Thoracic aorta (tissue), 2 donors: ENCODE measurements around the gene CCDC121. TPM values are rescaled to one million over a fixed set of nuclear protein-coding genes. Genes with fewer than 3 reads are reported as not detected.

Experiments
- ATAC-seq: fragments of 150-250 bp; one replicate; pipeline ENCODE4 v1.8.0; 2017; ENCODE audit warnings: low read depth; ENCODE audit not compliant: insufficient number of reproducible peaks, low FRiP score
- DNase-seq: peaks from one replicate; pipeline ENCODE4 v3.0.0-alpha.2; 2020; ENCODE audit warnings: low spot score
- H3K27ac ChIP-seq, 2 donors: fragments of 200-600 bp; sonication (generic); 1 replicate in 1 of 2; 2 replicates in 1 of 2; pipeline ENCODE4 v1.5.1; 2016; ENCODE audit warnings: mild to moderate bottlenecking in 2 of 2, moderate library complexity in 2 of 2
- H3K27me3 ChIP-seq: fragments of 200-600 bp; sonication (generic); replicated peaks from 2 replicates; pipeline ENCODE4 v1.6.0; 2016; ENCODE audit warnings: mild to moderate bottlenecking; ENCODE audit not compliant: insufficient read depth
- H3K36me3 ChIP-seq: fragments of 200-600 bp; sonication (generic); one replicate; pipeline ENCODE4 v1.5.1; 2016
- H3K4me1 ChIP-seq, 2 donors: fragments of 200-600 bp; sonication (generic); 1 replicate in 1 of 2; 2 replicates in 1 of 2; pipeline versions ENCODE4 v1.5.1 to v1.6.0; 2016; ENCODE audit warnings: low read depth in 2 of 2, mild to moderate bottlenecking in 1 of 2; ENCODE audit not compliant: control insufficient read depth in 1 of 2
- H3K4me3 ChIP-seq: fragments of 200-600 bp; sonication (generic); 2 replicates; pipeline ENCODE4 v1.5.1; 2016; ENCODE audit warnings: mild to moderate bottlenecking
- H3K9me3 ChIP-seq: fragments of 200-600 bp; sonication (generic); 2 replicates; pipeline ENCODE4 v1.5.1; 2016
- CTCF ChIP-seq: fragments of 200-600 bp; sonication (generic); IDR thresholded peaks from one replicate; pipeline ENCODE4 v1.5.1; 2019; ENCODE audit warnings: antibody characterized with exemption
- total RNA-seq, 2 donors: library from RNA; depleted of rRNA; stranded (reverse); fragments of >200 nt; gene quantifications; one replicate each; pipeline versions ENCODE4 v1.1.0 to v1.2.3, GENCODE V29; 2016

Gene CCDC121
- total RNA-seq, 2 donors from 2014 or later: 1.9 to 2.5 TPM

DNA sequence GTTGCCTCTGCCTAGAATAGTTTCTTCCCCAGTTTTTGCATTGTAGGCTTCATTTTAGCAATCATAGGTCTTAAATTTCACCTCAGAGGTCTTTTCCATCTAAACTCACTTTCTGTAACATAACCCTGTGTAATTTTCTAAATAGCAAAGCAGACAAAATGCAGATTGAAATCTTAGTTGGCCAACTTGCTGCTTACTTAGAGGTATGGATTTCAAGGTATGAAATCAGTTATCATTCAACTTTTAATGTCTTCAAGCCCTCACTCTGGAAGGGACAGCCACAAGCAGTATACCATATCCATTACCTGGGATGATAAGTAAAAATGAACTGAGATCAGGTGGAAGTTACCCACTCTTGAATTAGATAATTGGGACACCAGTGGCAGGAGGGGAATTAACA, 3.9 kb downstream of the CCDC121 start:
- ATAC-seq (no peak), DNase-seq (no peak)
- Histone ChIP-seq H3K36me3 (peaks cover 16% of the 10 kb centered on the region), H3K9me3 (no peaks in the 10 kb centered on the region), H3K27ac (no peak overlapping the region), H3K4me3 (no peak overlapping the region), H3K27me3 (no peaks in the 10 kb centered on the region), H3K4me1 (peaks cover 0 to 16% of the 10 kb centered on the region in 2 donors)
- TF ChIP-seq CTCF: no peak

DNA sequence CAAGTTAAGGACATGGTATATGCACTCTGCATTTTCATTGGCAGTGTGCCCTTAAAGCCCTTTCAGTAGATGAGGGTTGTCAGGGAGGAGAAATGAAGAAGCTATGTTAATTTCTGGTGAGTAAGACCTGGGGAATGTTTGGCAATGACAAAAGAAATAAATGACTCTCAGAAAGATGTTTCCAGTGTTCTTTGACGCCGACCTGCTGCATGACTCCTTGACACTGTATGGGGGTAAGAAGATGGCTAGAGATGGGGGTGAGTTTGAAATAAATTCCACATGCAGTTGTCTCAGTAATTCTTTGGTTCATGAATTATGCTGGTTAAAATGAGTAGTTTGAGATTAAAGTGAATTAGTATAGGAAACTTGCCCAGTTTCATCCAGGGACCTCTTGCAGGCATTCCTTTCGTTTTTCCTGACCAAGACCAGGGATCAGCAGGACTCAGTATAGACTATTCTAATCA, 5.9 kb downstream of the CCDC121 start:
- no peak for DNase-seq
- TF ChIP-seq CTCF: no peak
- no peaks in the 10 kb centered on the region for H3K9me3 ChIP-seq
- ATAC-seq: no peak
- no peak overlapping the region for H3K27ac ChIP-seq
- H3K27me3 ChIP-seq: no peaks in the 10 kb centered on the region
- H3K4me1 ChIP-seq: peaks cover 0 to 4% of the 10 kb centered on the region in 2 donors
- H3K36me3 ChIP-seq: peaks cover 25% of the 10 kb centered on the region
- H3K4me3 ChIP-seq: no peak overlapping the region

DNA sequence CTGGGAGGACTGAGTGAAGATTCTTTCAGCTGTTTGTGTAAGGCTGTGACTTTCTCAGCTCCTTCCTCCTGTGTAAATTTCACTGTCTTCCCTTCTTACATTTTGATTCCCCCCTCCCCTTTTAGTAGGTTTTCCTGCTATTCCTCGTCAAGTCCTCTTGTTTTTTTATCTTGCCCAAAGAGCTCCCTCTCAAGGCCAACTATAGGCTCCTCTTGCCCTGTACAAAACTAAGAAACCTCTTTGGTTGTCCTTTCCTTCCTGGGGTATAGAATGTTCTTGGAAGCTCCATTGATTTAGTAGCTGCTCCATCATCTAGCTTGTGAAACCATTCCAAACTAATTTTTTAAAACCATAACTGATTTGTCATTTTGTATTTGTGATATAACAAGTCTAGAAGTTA, 7.3 kb downstream of the CCDC121 start:
- Histone ChIP-seq H3K9me3 (no peaks in the 10 kb centered on the region), H3K27me3 (no peaks in the 10 kb centered on the region), H3K27ac (no peak overlapping the region), H3K4me3 (no peak overlapping the region), H3K4me1 (no peaks in the 10 kb centered on the region), H3K36me3 (peaks cover 39% of the 10 kb centered on the region)
- ATAC-seq: no peak
- no peak for TF ChIP-seq CTCF
- no peak for DNase-seq

GRCh38 chr2:27615316-27615715, 13.5 kb downstream of the CCDC121 start:
- TF ChIP-seq CTCF: no peak
- H3K4me3 ChIP-seq: no peak overlapping the region
- ATAC-seq (no peak), DNase-seq (no peak)
- H3K4me1 ChIP-seq: no peaks in the 10 kb centered on the region
- H3K36me3 ChIP-seq: peaks cover 39% of the 10 kb centered on the region
- no peak overlapping the region for H3K27ac ChIP-seq
- no peaks in the 10 kb centered on the region for H3K27me3 ChIP-seq
- H3K9me3 ChIP-seq: no peaks in the 10 kb centered on the region

GRCh38 chr2:27613985-27614384, 14.8 kb downstream of the CCDC121 start:
- no peak overlapping the region for H3K27ac ChIP-seq
- H3K4me1 ChIP-seq: no peaks in the 10 kb centered on the region
- DNase-seq (no peak), ATAC-seq (no peak)
- no peaks in the 10 kb centered on the region for H3K27me3 ChIP-seq
- no peak for TF ChIP-seq CTCF
- no peaks in the 10 kb centered on the region for H3K9me3 ChIP-seq
- no peak overlapping the region for H3K4me3 ChIP-seq
- peaks cover 41% of the 10 kb centered on the region for H3K36me3 ChIP-seq
